Measurements from ENCODE around the gene TESK2. TPM values are rescaled to one million over a fixed set of nuclear protein-coding genes. Genes with fewer than 3 reads are reported as not detected.

The TESK2 gene
- total RNA-seq, 1 donor from 2014 or later = 1.9 TPM

DNA sequence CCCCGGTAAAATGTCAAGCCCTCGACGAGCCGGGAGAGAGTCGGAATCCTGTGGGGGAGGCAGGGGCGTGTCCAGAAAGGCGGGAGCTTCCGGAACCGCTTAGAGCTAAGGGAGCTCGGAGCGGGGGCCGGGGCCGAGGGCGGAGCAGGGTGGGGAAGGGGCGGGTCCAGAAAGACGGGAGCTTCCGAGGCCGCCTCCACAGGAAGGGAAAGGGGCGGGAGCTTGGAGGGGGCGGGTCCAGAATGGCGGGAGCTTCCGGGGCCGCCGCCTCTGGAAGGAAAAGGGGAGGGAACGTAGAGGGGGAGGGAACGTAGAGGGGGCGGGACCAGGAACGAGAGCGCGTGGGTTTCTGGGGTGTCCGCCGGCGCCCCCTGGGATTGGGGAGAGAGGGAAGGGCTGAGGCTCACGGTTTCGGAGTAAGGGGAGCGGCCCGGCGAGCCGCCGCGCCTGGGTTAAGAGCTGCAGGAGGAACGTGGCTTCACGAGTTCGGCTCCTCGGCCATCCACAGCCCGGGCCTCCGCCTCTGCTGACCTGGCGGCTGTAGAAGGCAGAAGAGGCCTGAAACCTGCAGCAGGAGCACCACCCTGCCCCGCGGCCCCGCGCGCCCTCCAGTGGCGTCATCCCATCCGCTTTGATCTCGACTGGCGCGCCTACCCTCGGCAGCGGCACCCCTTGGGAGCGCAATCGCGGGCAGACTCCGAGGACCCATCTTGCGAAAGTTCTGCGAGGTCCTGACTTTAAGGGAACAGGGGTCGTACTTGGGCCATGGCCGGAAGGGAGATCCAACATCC lies 187.2 kb downstream of the TESK2 start:
- peak; percentile 99 for DNase-seq

DNA sequence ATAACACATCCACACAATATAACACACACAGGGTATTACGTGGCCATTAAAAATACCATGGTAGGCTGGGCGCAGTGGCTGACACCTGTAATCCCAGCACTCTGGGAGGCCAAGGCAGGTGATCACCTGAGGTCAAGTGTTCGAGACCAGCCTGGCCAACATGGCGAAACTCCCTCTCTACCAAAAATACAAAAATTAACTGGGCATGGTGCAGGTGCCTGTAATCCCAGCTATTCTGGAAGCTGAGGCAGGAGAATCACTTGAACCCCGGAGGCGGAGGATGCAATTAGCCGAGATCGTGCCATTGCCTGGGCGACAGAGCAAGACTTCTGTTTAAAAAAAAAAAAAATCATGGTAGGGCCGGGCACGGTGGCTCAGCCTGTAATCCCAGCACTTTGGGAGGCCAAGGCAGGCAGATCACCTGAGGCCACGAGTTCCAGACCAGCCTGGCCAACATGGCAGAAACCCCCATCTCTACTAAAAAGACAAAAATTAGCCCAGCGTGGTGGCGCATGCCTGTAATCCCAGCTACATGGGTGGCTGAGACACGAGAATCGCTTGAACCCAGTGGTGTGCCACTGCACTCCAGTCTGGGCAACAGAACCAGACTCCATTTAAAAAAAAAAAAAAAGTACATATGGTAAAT lies 188.3 kb downstream of the TESK2 start:
- DNase-seq = no peak

- DNase-seq = no peak
Measured at GRCh38 chr1:45300669-45300997, 190.3 kb downstream of the TESK2 start.

DNA sequence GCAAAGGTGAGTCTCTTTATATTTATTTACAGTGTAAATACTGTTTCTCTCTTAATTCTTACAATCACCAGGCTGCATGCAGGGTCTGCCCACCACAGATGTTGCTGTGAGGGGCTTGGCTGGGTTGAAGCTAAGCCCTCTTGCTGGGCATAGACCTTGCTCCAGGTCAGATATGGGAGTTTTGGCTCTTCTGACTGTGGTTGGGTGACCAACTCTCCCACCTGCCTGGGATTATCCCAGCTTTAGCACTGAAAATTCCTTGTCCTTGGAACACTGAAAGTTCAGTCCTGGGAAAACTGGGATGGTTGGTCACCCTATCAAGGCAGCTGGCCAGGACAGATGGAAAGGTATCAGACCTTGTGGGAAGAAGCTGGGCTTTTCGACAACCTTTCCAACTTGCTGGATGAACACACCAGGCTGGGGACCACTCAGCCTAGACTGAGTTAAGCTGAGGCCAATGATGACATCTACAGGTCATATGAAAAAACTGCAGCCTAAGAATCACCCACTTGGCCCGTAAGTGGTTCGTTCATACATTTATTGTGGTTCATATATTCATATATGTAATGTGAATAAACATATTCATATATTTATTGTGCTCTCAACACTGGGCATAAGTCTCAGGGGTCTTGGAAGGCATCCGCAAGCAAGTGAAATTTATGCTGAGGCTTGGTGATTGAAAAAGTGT lies 190.8 kb downstream of the TESK2 start:
- DNase-seq = peak; percentile 12

GRCh38 chr1:45299296-45299695 lies 191.7 kb downstream of the TESK2 start:
- no peak for DNase-seq

DNA sequence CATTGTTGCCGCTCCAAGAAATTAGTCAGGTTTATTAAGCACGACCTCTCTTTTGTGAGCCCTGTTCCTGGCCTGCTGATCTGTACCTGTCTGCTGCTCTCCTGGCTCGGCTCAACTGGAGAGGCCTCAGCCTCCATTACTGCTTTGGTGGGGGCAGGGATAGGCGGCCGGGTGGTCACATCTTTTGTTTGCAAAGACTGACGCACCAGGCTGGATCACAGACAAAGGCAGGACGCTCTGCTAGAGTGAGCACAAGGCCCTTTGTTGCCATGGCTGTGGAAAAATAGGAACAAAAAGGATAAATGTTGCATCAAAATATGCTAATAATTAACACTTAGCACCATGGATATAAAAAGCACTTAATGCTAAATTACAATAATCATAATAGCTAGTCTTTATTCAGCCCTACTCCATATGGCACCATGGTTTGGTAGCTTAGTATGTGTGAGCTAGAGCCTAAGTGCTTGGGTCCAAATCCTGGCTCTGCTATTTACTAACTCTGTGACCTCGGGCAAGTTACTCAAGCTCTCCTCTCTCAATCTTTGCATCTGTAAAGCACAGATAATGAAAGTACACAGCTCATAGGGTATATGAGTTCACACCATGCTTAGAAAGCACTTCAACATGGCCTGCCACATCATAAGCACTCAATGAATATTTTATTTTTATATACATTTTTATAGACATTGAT lies 193.2 kb downstream of the TESK2 start:
- DNase-seq = no peak

Other genes starting within 250 kb of the TESK2 start
- 0.62 TPM for gene HPDL, start 164.3 kb downstream of the TESK2 start, total RNA-seq
- 5.1 TPM for gene TOE1, start 151.0 kb downstream of the TESK2 start, total RNA-seq
- 23.2 TPM for gene MUTYH, start 150.7 kb downstream of the TESK2 start, total RNA-seq
- not detected for gene CCDC163, start 8.9 kb upstream of the TESK2 start, total RNA-seq
- gene MMACHC, start 9.1 kb upstream of the TESK2 start, total RNA-seq = 2.2 TPM
- gene PRDX1, start 30.7 kb upstream of the TESK2 start, total RNA-seq = 186 TPM
- 56.1 TPM for gene AKR1A1, start 59.7 kb upstream of the TESK2 start, total RNA-seq
- 87.5 TPM for gene NASP, start 92.9 kb upstream of the TESK2 start, total RNA-seq
- 0.47 TPM for gene CCDC17, start 132.9 kb upstream of the TESK2 start, total RNA-seq
- gene GPBP1L1, start 195.4 kb upstream of the TESK2 start, total RNA-seq = 55.4 TPM
- gene TMEM69, start 197.0 kb upstream of the TESK2 start, total RNA-seq = 20.7 TPM

Measured in occipital lobe (tissue), 2 donors.